Glutamatergic neuron (in vitro differentiated cells): ENCODE measurements around the gene FRMD4A. TPM values are rescaled to one million over a fixed set of nuclear protein-coding genes. Genes with fewer than 3 reads are reported as not detected.

Experiments
- DNase-seq: peaks from one replicate; pipeline ENCODE4 v3.0.0; 2022
- H3K27ac Mint-ChIP-seq: one replicate; pipeline ENCODE4 v1.8.0; 2020; ENCODE audit warnings: mild to moderate bottlenecking, mixed read lengths, inconsistent platforms; ENCODE audit not compliant: unreplicated experiment
- H3K27me3 Mint-ChIP-seq: one replicate; pipeline ENCODE4 v1.8.0; 2020; ENCODE audit warnings: mild to moderate bottlenecking, moderate library complexity, mixed read lengths, inconsistent platforms; ENCODE audit not compliant: unreplicated experiment
- H3K36me3 Mint-ChIP-seq: one replicate; pipeline ENCODE4 v1.8.0; 2020; ENCODE audit warnings: mild to moderate bottlenecking, mixed read lengths, inconsistent platforms; ENCODE audit not compliant: unreplicated experiment
- H3K4me1 Mint-ChIP-seq: one replicate; pipeline ENCODE4 v1.8.0; 2020; ENCODE audit warnings: mild to moderate bottlenecking, low read depth, mixed read lengths, inconsistent platforms; ENCODE audit not compliant: unreplicated experiment
- H3K4me3 Mint-ChIP-seq: one replicate; pipeline ENCODE4 v1.8.0; 2020; ENCODE audit warnings: mild to moderate bottlenecking, mixed read lengths, inconsistent platforms; ENCODE audit not compliant: unreplicated experiment
- H3K9me3 Mint-ChIP-seq: one replicate; pipeline ENCODE4 v1.8.0; 2020; ENCODE audit warnings: mild to moderate bottlenecking, moderate library complexity, mixed read lengths, inconsistent platforms; ENCODE audit not compliant: unreplicated experiment
- total RNA-seq: library from RNA; stranded (reverse); fragmentation: NEBNext Ultra II Directional; extraction: Animal tissue kit (Norgen Biotek cat#: 25700); gene quantifications from one replicate; pipeline ENCODE4 v1.2.1, GENCODE V29; 2021; ENCODE audit not compliant: unreplicated experiment
- TF ChIP-seq, protein P1 (sequence below): fragments of 200-600 bp; sonication (generic); IDR thresholded peaks from one replicate; pipeline ENCODE4 v1.5.0; 2021; ENCODE audit not compliant: partially characterized antibody, unreplicated experiment

The FRMD4A gene
- total RNA-seq, 1 donor from 2014 or later, result 70.6 TPM

- TF ChIP-seq, protein P1, sequence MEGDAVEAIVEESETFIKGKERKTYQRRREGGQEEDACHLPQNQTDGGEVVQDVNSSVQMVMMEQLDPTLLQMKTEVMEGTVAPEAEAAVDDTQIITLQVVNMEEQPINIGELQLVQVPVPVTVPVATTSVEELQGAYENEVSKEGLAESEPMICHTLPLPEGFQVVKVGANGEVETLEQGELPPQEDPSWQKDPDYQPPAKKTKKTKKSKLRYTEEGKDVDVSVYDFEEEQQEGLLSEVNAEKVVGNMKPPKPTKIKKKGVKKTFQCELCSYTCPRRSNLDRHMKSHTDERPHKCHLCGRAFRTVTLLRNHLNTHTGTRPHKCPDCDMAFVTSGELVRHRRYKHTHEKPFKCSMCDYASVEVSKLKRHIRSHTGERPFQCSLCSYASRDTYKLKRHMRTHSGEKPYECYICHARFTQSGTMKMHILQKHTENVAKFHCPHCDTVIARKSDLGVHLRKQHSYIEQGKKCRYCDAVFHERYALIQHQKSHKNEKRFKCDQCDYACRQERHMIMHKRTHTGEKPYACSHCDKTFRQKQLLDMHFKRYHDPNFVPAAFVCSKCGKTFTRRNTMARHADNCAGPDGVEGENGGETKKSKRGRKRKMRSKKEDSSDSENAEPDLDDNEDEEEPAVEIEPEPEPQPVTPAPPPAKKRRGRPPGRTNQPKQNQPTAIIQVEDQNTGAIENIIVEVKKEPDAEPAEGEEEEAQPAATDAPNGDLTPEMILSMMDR, result no peak
- Mint-ChIP-seq H3K27me3 (peaks cover 5% of the 10 kb centered on the region), H3K4me1 (peaks cover 11% of the 10 kb centered on the region), H3K9me3 (peaks cover 1% of the 10 kb centered on the region), H3K4me3 (no peak overlapping the region), H3K36me3 (peaks cover 4% of the 10 kb centered on the region), H3K27ac (no peak overlapping the region)
- no peak for DNase-seq
Observed at GRCh38 chr10:13970236-13970956, 360.3 kb downstream of the FRMD4A start.

DNA sequence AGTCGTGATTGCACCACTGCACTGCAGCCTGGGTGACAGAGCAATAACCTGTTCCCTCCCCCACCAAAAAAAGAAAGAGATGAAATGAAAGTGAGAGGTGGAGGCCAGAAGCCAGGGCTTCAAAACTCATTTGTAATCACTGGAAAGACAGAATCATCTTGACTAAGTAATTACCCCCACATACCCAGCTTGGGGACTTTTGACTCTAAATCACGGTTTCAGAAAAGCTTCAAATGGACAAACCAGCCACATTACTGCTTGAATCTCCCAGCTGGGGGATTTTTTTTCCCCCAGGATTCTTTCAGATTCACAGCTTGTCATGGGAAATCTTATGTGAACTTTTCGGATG lies 361.0 kb downstream of the FRMD4A start:
- Mint-ChIP-seq H3K9me3 (peaks cover 1% of the 10 kb centered on the region), H3K27me3 (peaks cover 5% of the 10 kb centered on the region), H3K4me1 (peaks cover 11% of the 10 kb centered on the region)

DNA sequence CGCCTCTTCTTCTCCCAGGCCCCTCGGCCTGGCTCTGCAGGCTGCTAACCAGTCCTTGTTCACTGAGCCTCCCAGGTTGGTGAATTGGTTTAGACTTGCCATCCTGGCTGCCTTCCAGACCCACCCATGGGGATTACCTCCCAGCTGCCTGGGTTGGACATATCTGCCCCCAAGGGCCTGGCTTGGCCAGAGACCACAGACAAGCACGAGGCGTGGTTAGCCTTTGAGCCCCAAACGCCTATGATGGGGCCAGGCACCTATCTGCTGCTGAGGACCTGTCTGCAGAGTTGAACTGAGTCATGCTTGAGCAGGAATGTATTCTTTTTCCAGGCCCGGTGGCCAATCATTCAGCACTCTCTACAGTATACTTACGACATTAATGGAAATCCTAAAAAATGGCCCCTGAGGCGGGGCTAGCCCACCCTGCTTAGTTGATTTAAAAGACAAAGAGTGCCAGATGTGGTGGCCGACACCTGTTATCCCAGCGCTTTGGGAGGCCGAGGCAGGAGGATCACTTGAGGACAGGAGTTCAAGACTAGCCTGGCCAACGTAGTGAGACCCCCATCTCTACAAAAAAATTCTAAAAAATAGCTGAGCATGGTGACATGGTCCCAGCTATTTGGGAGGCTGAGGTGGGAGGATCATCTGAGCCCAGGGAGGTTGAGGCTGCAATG lies 361.5 kb downstream of the FRMD4A start:
- DNase-seq, result no peak
- H3K27me3 Mint-ChIP-seq, result peaks cover 5% of the 10 kb centered on the region
- H3K27ac Mint-ChIP-seq, result no peak overlapping the region
- peaks cover 4% of the 10 kb centered on the region for H3K36me3 Mint-ChIP-seq
- TF ChIP-seq, protein P1, result no peak
- no peak overlapping the region for H3K4me3 Mint-ChIP-seq
- H3K4me1 Mint-ChIP-seq, result peaks cover 11% of the 10 kb centered on the region
- H3K9me3 Mint-ChIP-seq, result no peaks in the 10 kb centered on the region

More for the DNA sequence above, 361.0 kb downstream of the FRMD4A start:
- Mint-ChIP-seq H3K36me3 (peaks cover 4% of the 10 kb centered on the region), H3K27ac (no peak overlapping the region), H3K4me3 (no peak overlapping the region)
- TF ChIP-seq, protein P1, result no peak
- DNase-seq, result no peak

DNA sequence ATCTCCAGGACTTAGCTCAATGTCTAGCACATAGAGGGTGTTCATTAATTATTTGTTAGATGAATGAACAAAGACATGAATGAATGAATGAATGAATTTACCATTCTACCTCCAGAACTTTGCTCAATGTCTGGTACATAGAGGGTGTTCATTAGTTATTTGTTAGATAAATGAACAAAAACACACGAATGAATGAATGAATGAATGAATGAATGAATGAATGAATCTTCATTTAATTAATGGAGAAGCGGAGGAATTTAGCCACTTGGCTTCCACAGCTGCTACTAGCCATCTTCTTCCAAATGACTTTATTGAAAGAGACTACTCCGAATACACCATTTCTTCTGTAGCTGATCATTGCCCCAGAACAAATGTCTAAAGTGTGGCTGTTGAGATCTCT lies 368.9 kb downstream of the FRMD4A start:
- Mint-ChIP-seq H3K36me3 (peaks cover 4% of the 10 kb centered on the region), H3K27me3 (peaks cover 2% of the 10 kb centered on the region), H3K9me3 (no peaks in the 10 kb centered on the region), H3K4me3 (no peak overlapping the region), H3K27ac (no peak overlapping the region), H3K4me1 (peaks cover 27% of the 10 kb centered on the region)
- TF ChIP-seq, protein P1, result no peak
- no peak for DNase-seq

DNA sequence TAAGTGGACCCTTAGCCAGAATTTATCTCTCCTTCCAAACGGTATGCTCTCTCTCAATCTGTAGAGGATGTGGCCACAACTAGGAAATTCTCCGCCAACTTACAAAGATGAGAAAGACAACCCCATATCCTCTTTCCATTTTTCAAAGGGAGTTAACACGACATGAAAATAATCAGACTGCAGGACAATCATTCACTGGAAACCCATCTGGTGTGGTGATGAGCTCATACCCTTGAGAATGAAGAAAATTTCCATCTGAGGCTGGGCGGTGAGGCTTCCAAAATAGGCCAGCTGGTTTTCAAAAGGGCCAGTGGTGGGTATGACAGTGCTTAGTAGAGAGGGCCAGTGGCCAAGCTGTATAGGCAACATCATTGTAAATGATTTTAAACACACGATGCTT lies 369.6 kb downstream of the FRMD4A start:
- Mint-ChIP-seq H3K4me1 (peaks cover 27% of the 10 kb centered on the region), H3K27me3 (peaks cover 2% of the 10 kb centered on the region), H3K27ac (peak overlapping the region; percentile 57), H3K36me3 (no peaks in the 10 kb centered on the region), H3K4me3 (no peak overlapping the region), H3K9me3 (no peaks in the 10 kb centered on the region)
- TF ChIP-seq, protein P1, result no peak
- no peak for DNase-seq
